HG02981 (cell line): ENCODE measurements around the gene DNAJB11.
"Not testable (repeated sequence)": the region's sequence is repeated elsewhere in the genome, so short reads cannot be mapped to it uniquely, and the experiment has no call there.

ENCODE experiments used
- ATAC-seq: cut with Tn5 transposase; IDR thresholded peaks from one replicate; pipeline ENCODE4 v1.9.1; 2021; ENCODE audit warnings: mild to moderate bottlenecking, moderate library complexity; ENCODE audit not compliant: unreplicated experiment

The DNAJB11 gene

GRCh38 chr3:186551387-186551786 is 19.1 kb upstream of the DNAJB11 start:
- no peak for ATAC-seq

GRCh38 chr3:186552408-186553031 is 18.0 kb upstream of the DNAJB11 start:
- ATAC-seq = no peak

GRCh38 chr3:186564586-186564985 is 5.9 kb upstream of the DNAJB11 start:
- ATAC-seq = no peak

GRCh38 chr3:186566772-186567071 is 3.8 kb upstream of the DNAJB11 start:
- ATAC-seq = peak; percentile 0

- ATAC-seq = peak; percentile 38
These were observed 3.2 kb upstream of the DNAJB11 start, which contains the start of gene TBCCD1 for GRCh38 chr3:186567072-186567921. Gene TBCCD1 (minus strand): TSS chr3:186567339. CDS start chr3:186564329, 3,010 bp downstream.

- ATAC-seq = not testable (repeated sequence)
These were observed 1.2 kb upstream of the DNAJB11 start for GRCh38 chr3:186569361-186569760.

- no peak for ATAC-seq
These were observed 783 bp upstream of the DNAJB11 start for GRCh38 chr3:186569779-186570095.

GRCh38 chr3:186570941-186571643 is 572 bp downstream of the DNAJB11 start:
- no peak for ATAC-seq

- ATAC-seq = no peak
These were observed 1.1 kb downstream of the DNAJB11 start for GRCh38 chr3:186571644-186572013.

- no peak for ATAC-seq
These were observed 7.0 kb downstream of the DNAJB11 start for GRCh38 chr3:186577521-186577920.

GRCh38 chr3:186580785-186581184 is 10.3 kb downstream of the DNAJB11 start:
- no peak for ATAC-seq

GRCh38 chr3:186582541-186582940 is 12.0 kb downstream of the DNAJB11 start:
- no peak for ATAC-seq

- ATAC-seq = no peak
These were observed 13.3 kb downstream of the DNAJB11 start for GRCh38 chr3:186583831-186584230.

- not testable (repeated sequence) for ATAC-seq
These were observed 15.7 kb downstream of the DNAJB11 start for GRCh38 chr3:186586245-186586644.

- ATAC-seq = no peak
These were observed 16.7 kb downstream of the DNAJB11 start for GRCh38 chr3:186587183-186587582.

GRCh38 chr3:186588632-186589031 is 18.1 kb downstream of the DNAJB11 start:
- ATAC-seq = no peak

GRCh38 chr3:186589121-186589520 is 18.6 kb downstream of the DNAJB11 start:
- no peak for ATAC-seq

- ATAC-seq = no peak
These were observed 19.5 kb downstream of the DNAJB11 start for GRCh38 chr3:186589856-186590579.

GRCh38 chr3:186590580-186591295 is 20.2 kb downstream of the DNAJB11 start:
- ATAC-seq = no peak

GRCh38 chr3:186592682-186593081 is 22.2 kb downstream of the DNAJB11 start:
- ATAC-seq = no peak

- no peak for ATAC-seq
These were observed 23.3 kb downstream of the DNAJB11 start for GRCh38 chr3:186593862-186594261.
